PC-3 (cell line): ENCODE measurements around the gene EXOG. TPM values are rescaled to one million over a fixed set of nuclear protein-coding genes. Genes with fewer than 3 reads are reported as not detected.

Experiments
- ATAC-seq: fragments of 200-7000 bp; cut with Tn5 transposase; 2 replicates; pipeline ENCODE4 v1.9.1; 2020; ENCODE audit warnings: mild to moderate bottlenecking, moderate library complexity
- BruUV-seq: library from RNA; stranded (reverse); fragments of 400-500 nt; replicated peaks from 2 replicates; lab custom pipeline; 2021; lab: Mats Ljungman, UMichigan
- CTCF ChIA-PET: fragments of 300-600 bp; sonication (Branson Sonifier 250); formaldehyde crosslinking; loops from one replicate; lab custom pipeline; 2022; ENCODE audit warnings: antibody characterized with exemption; lab: Charles Lee
- POLR2A ChIA-PET: fragments of 300-600 bp; sonication (Branson Sonifier 250); formaldehyde crosslinking; loops from one replicate; lab custom pipeline; 2022; ENCODE audit warnings: antibody characterized with exemption; ENCODE audit not compliant: unreplicated experiment; lab: Charles Lee
- DNase-seq: peaks from one replicate; pipeline ENCODE4 v3.0.0-alpha.2; 2015
- H2AFZ ChIP-seq: fragments of 300-600 bp; sonication (generic); 2 replicates; pipeline ENCODE4 v1.6.0; 2016; ENCODE audit warnings: antibody characterized with exemption, low read length
- H3F3A ChIP-seq: fragments of 300-600 bp; sonication (generic); one replicate; pipeline ENCODE4 v1.6.0; 2017; ENCODE audit warnings: antibody characterized with exemption, low read length, control low read depth, mild to moderate bottlenecking; ENCODE audit not compliant: unreplicated experiment
- H3K27ac ChIP-seq: fragments of 300-600 bp; sonication (generic); 2 replicates; pipeline ENCODE4 v1.5.1; 2016; ENCODE audit warnings: mild to moderate bottlenecking, low read length
- H3K27me3 ChIP-seq: fragments of 300-600 bp; sonication (generic); 2 replicates; pipeline ENCODE4 v1.6.1; 2016; ENCODE audit warnings: low read length, mixed read lengths
- H3K36me3 ChIP-seq: fragments of 300-600 bp; sonication (generic); 2 replicates; pipeline ENCODE4 v1.6.1; 2016; ENCODE audit warnings: low read depth, mixed run types, low read length, mixed read lengths
- H3K4me1 ChIP-seq: fragments of 300-600 bp; sonication (generic); 2 replicates; pipeline ENCODE4 v1.5.1; 2016; ENCODE audit warnings: low read length; ENCODE audit not compliant: insufficient read depth
- H3K4me2 ChIP-seq: fragments of 300-600 bp; sonication (generic); 2 replicates; pipeline ENCODE4 v1.6.0; 2016; ENCODE audit warnings: low read length
- H3K4me3 ChIP-seq: fragments of 300-600 bp; sonication (generic); 2 replicates; pipeline ENCODE4 v1.5.1; 2016; ENCODE audit warnings: mild to moderate bottlenecking, low read length, mixed read lengths
- H3K79me2 ChIP-seq: fragments of 300-600 bp; sonication (generic); 2 replicates; pipeline ENCODE4 v1.6.1; 2017; ENCODE audit warnings: low read length, mixed read lengths
- H3K9ac ChIP-seq: fragments of 300-600 bp; sonication (generic); 2 replicates; pipeline ENCODE4 v1.6.0; 2016; ENCODE audit warnings: mild to moderate bottlenecking, low read length
- H3K9me2 ChIP-seq: fragments of 300-600 bp; sonication (generic); replicated peaks from 2 replicates; pipeline ENCODE4 v1.6.1; 2016; ENCODE audit warnings: mixed run types, low read length, mixed read lengths
- H3K9me3 ChIP-seq: fragments of 300-600 bp; sonication (generic); 2 replicates; pipeline ENCODE4 v1.6.1; 2016; ENCODE audit warnings: low read length, mixed read lengths
- H4K20me1 ChIP-seq: fragments of 300-600 bp; sonication (generic); 2 replicates; pipeline ENCODE4 v1.6.1; 2016; ENCODE audit warnings: low read length, mixed read lengths
- CTCF ChIP-seq: fragments of 300-600 bp; sonication (generic); conservative IDR thresholded peaks from 2 replicates; pipeline ENCODE4 v1.5.1; 2017; ENCODE audit warnings: antibody characterized with exemption, low read depth, mild to moderate bottlenecking, low read length
- EZH2 ChIP-seq: fragments of 300-600 bp; sonication (generic); IDR thresholded peaks from one replicate; pipeline ENCODE4 v1.6.1; 2017; ENCODE audit warnings: antibody characterized with exemption, mild to moderate bottlenecking, low read length; ENCODE audit not compliant: unreplicated experiment
- EZH2phosphoT487 ChIP-seq: fragments of 300-600 bp; sonication (generic); IDR thresholded peaks from 2 replicates; pipeline ENCODE4 v1.6.1; 2018; ENCODE audit warnings: mild to moderate bottlenecking, antibody characterized with exemption, low read length, borderline replicate concordance
- intact Hi-C: fragments of 100-400 bp; cut with micrococcal nuclease; formaldehyde crosslinking; loops from 2 replicates; pipeline ENCODE4 v1.9.0; 2023
- total RNA-seq: library from RNA; depleted of rRNA; stranded (reverse); fragments of >200 nt; gene quantifications from 2 replicates; pipeline ENCODE4 v1.2.3, GENCODE V29; 2014

EXOG gene
- total RNA-seq, 1 experiment from 2014 or later = 10.0 TPM

GRCh38 chr3:38479431-38480092, 16.6 kb upstream of the EXOG start:
- ATAC-seq = peak; percentile 96
- POLR2A ChIA-PET = interaction anchor here (0.5 kb wide), 1 partner anchor 362 kb away, joined by 4 read pairs; no protein-coding TSS in a partner anchor
- DNase-seq = peak; percentile 76

DNA sequence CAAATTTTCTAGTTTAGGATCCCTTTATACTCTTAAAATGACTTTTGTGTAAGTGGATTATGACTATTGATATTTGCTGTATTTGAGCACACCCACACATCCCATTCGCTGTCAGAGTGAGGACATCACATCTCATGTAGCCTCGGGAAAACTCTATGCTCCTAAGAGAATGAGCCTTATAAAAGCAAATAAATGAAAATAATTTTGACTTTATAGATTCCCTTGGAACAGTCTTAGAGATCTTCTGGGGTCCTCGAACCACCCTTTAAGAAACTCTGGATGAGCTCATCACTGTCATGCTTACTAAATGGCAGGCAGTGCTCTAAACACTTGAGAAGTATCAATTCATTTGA, 16.1 kb upstream of the EXOG start:
- no peaks in the 10 kb centered on the region for H3K27me3 ChIP-seq
- ChIA-PET CTCF (interaction anchor here (0.6 to 1.7 kb wide), 2 partner anchors 16 to 134 kb away, joined by 5 to 8 read pairs; partner anchors contain the start of genes EXOG and XYLB), POLR2A (interaction anchor here (0.5 kb wide), 1 partner anchor 362 kb away, joined by 4 read pairs; no protein-coding TSS in a partner anchor)

More at GRCh38 chr3:38479431-38480092, 16.6 kb upstream of the EXOG start:
- Histone ChIP-seq H3K27me3 (no peaks in the 10 kb centered on the region), H3K4me2 (no peak overlapping the region), H3K36me3 (no peaks in the 10 kb centered on the region), H3K27ac (no peak overlapping the region), H3F3A (no peaks in the 10 kb centered on the region), H3K9me2 (no peaks in the 10 kb centered on the region), H4K20me1 (no peaks in the 10 kb centered on the region), H3K9me3 (no peaks in the 10 kb centered on the region), H3K4me1 (no peaks in the 10 kb centered on the region), H3K4me3 (no peak overlapping the region), H2AFZ (no peak overlapping the region), H3K9ac (no peak overlapping the region), H3K79me2 (no peaks in the 10 kb centered on the region)
- no TSS peak for BruUV-seq
- CTCF ChIA-PET = interaction anchor here (0.5 to 1.7 kb wide), 3 partner anchors 16 to 151 kb away, joined by 3 to 8 read pairs (median 5); partner anchors contain the start of genes EXOG and XYLB
- intact Hi-C loops = loop anchor here (1.0 to 10.0 kb wide), 3 partner anchors 133 to 475 kb away; partner anchors contain the start of gene XYLB
- TF ChIP-seq EZH2 (no peak), CTCF (peak; percentile 93)

More for the DNA sequence above, 16.1 kb upstream of the EXOG start:
- intact Hi-C loops = loop anchor here (10.0 kb wide), 1 partner anchor 475 kb away; no protein-coding TSS in a partner anchor
- Histone ChIP-seq H3K27ac (no peak overlapping the region), H3K4me3 (no peak overlapping the region), H3K79me2 (no peaks in the 10 kb centered on the region), H4K20me1 (no peaks in the 10 kb centered on the region), H3F3A (no peaks in the 10 kb centered on the region), H3K9me2 (no peaks in the 10 kb centered on the region), H3K36me3 (no peaks in the 10 kb centered on the region), H3K4me1 (no peaks in the 10 kb centered on the region), H3K9me3 (no peaks in the 10 kb centered on the region), H3K4me2 (no peak overlapping the region), H2AFZ (no peak overlapping the region), H3K9ac (no peak overlapping the region)
- BruUV-seq = no TSS peak
- ATAC-seq = no peak
- no peak for TF ChIP-seq CTCF
- no peak for TF ChIP-seq EZH2phosphoT487
- TF ChIP-seq EZH2 = no peak
- DNase-seq = no peak
